HepG2 (cell line): ENCODE measurements around the gene EFNA2. TPM values are rescaled to one million over a fixed set of nuclear protein-coding genes. Genes with fewer than 3 reads are reported as not detected.

Experiments
- ARNT2 ChIP-seq: sonication (generic); formaldehyde crosslinking; IDR thresholded peaks from 2 replicates; pipeline ENCODE4 v1.8.0; 2022; ENCODE audit warnings: mild to moderate bottlenecking, low read depth, missing genetic modification reagents, moderate library complexity
- CBX2 ChIP-seq, 2 experiments: fragments of 200-600 bp in 1 of 2; sonication (generic); formaldehyde crosslinking in 1 of 2; IDR thresholded peaks; 2 replicates each; pipeline versions ENCODE4 v1.7.0 to v1.8.1; 2018 to 2022; ENCODE audit warnings: low read depth in 2 of 2, low read length in 1 of 2, mild to moderate bottlenecking in 1 of 2, missing genetic modification reagents in 1 of 2
- GATAD1 ChIP-seq: IDR thresholded peaks from 2 replicates; pipeline ENCODE4 v1.6.1; 2016; ENCODE audit warnings: missing genetic modification reagents, missing compliant biosample characterization
- GMEB2 ChIP-seq: IDR thresholded peaks from 2 replicates; pipeline ENCODE4 v1.6.1; 2016; ENCODE audit warnings: missing biosample characterization, missing genetic modification reagents, low read depth
- HMG20A ChIP-seq: IDR thresholded peaks from 2 replicates; pipeline ENCODE4 v1.6.1; 2016; ENCODE audit warnings: borderline replicate concordance
- MAFK ChIP-seq, 2 experiments: IDR thresholded peaks in 1 of 2; conservative IDR thresholded peaks in 1 of 2; 2 replicates each; pipeline ENCODE4 v1.6.1; 2011; ENCODE audit warnings: improper control_type of control experiment in 2 of 2, low read length in 2 of 2
- NAIF1 ChIP-seq: sonication (generic); formaldehyde crosslinking; IDR thresholded peaks from 2 replicates; pipeline ENCODE4 v1.5.0; 2020; ENCODE audit warnings: mild to moderate bottlenecking, missing genetic modification reagents, borderline replicate concordance
- NKX3-1 ChIP-seq: sonication (generic); formaldehyde crosslinking; IDR thresholded peaks from 2 replicates; pipeline ENCODE4 v1.5.0; 2020; ENCODE audit warnings: missing genetic modification reagents
- NR2C2 ChIP-seq: sonication (generic); formaldehyde crosslinking; IDR thresholded peaks from 2 replicates; pipeline ENCODE4 v1.4.0; 2020; ENCODE audit warnings: missing genetic modification reagents, mild to moderate bottlenecking, moderate library complexity, borderline replicate concordance
- PHF5A ChIP-seq: IDR thresholded peaks from one replicate; pipeline ENCODE4 v1.6.1; 2018; ENCODE audit warnings: low read depth, missing genetic modification reagents; ENCODE audit not compliant: unreplicated experiment
- PHF8 ChIP-seq: sonication (generic); formaldehyde crosslinking; IDR thresholded peaks from 2 replicates; pipeline ENCODE4 v1.5.0; 2020; ENCODE audit warnings: missing genetic modification reagents
- PRMT3 ChIP-seq: sonication (generic); formaldehyde crosslinking; IDR thresholded peaks from 2 replicates; pipeline ENCODE4 v1.8.1; 2022; ENCODE audit warnings: low read depth, mild to moderate bottlenecking, moderate library complexity, missing genetic modification reagents, borderline replicate concordance
- RCOR2 ChIP-seq: IDR thresholded peaks from 2 replicates; pipeline ENCODE4 v1.6.1; 2016; ENCODE audit warnings: missing biosample characterization, missing genetic modification reagents
- TCF12 ChIP-seq, 2 experiments: fragments of 450-650 bp in 1 of 2; sonication (generic) in 1 of 2; formaldehyde crosslinking in 1 of 2; IDR thresholded peaks; 2 replicates each; pipeline versions ENCODE4 v1.6.1 to v1.8.0; 2017 to 2022; ENCODE audit warnings: antibody characterized with exemption in 1 of 2, mild to moderate bottlenecking in 1 of 2, missing genetic modification reagents in 1 of 2, moderate library complexity in 1 of 2
- ZBTB42 ChIP-seq: sonication (generic); formaldehyde crosslinking; IDR thresholded peaks from 2 replicates; pipeline ENCODE4 v1.5.0; 2020; ENCODE audit warnings: mild to moderate bottlenecking, missing genetic modification reagents
- ZNF350 ChIP-seq: sonication (generic); formaldehyde crosslinking; IDR thresholded peaks from 2 replicates; pipeline ENCODE4 v1.4.0; 2020; ENCODE audit warnings: mild to moderate bottlenecking, low read depth, missing genetic modification reagents, borderline replicate concordance
- ZNF569 ChIP-seq: sonication (generic); formaldehyde crosslinking; IDR thresholded peaks from 2 replicates; pipeline ENCODE4 v1.5.0; 2020; ENCODE audit warnings: mild to moderate bottlenecking, missing genetic modification reagents, moderate library complexity, borderline replicate concordance
- ZNF652 ChIP-seq: IDR thresholded peaks from 2 replicates; pipeline ENCODE4 v1.6.1; 2016; ENCODE audit warnings: low read depth, borderline replicate concordance
- polyA plus RNA-seq, 8 experiments: library from polyadenylated mRNA; depleted of rRNA in 3 of 8; stranded (reverse) in 7 of 8; unstranded in 1 of 8; fragments of >200 nt; fragmentation: Illumina TruSeq in 4 of 8; extraction: Trizol in 4 of 8; gene quantifications; 2 replicates each; pipeline versions ENCODE4 v1.2.1 to v1.2.3, GENCODE V29; 2011 to 2016; ENCODE audit warnings: low read depth in 4 of 8, missing spikeins in 1 of 8, mixed read lengths in 1 of 8; ENCODE audit not compliant: insufficient read depth in 1 of 8
- total RNA-seq, 5 experiments: library from RNA; depleted of rRNA; stranded (reverse); fragments of >200 nt; fragmentation: Illumina TruSeq; extraction: Trizol; gene quantifications; 2 replicates each; pipeline ENCODE4 v1.2.3, GENCODE V29; 2016; ENCODE audit warnings: low read depth in 1 of 5
- TF ChIP-seq, protein P1 (sequence below): sonication (generic); formaldehyde crosslinking; IDR thresholded peaks from 2 replicates; pipeline ENCODE4 v1.9.0; 2022; ENCODE audit warnings: missing genetic modification reagents, mild to moderate bottlenecking, borderline replicate concordance
- TF ChIP-seq, protein P2 (sequence below): IDR thresholded peaks from 2 replicates; pipeline ENCODE4 v1.6.1; 2016; ENCODE audit warnings: mild to moderate bottlenecking, missing biosample characterization, missing genetic modification reagents
- TF ChIP-seq, protein P3 (sequence below): sonication (generic); formaldehyde crosslinking; IDR thresholded peaks from 2 replicates; pipeline ENCODE4 v1.4.0; 2020; ENCODE audit warnings: missing genetic modification reagents

Gene EFNA2
- total and polyA plus RNA-seq, 2 of the 13 experiments (the other 11 are each of a cell fraction or from before 2014, with no cell fraction given), result 6.0 to 9.9 TPM

GRCh38 chr19:1239796-1240737 lies 45.6 kb upstream of the EFNA2 start (continued):
- TF ChIP-seq GATAD1 (CRISPR knock-in tag) (no peak), NAIF1 (CRISPR knock-in tag) (no peak), TCF12 (IDR thresholded peaks at IDR 0.05) (no peak), TCF12 (CRISPR knock-in tag; IDR thresholded peaks at IDR 0.05) (0 out of 2 replicates have a peak, but pooled peaks have one; percentile 28), PRMT3 (CRISPR knock-in tag) (no peak), MAFK (conservative IDR thresholded peaks at IDR 0.05 in 1 of 2, IDR thresholded peaks at IDR 0.05 in 1 of 2; ENCODE audit: low read length in 2 of 2) (no peak), GMEB2 (peak; percentile 29; the same call in 1 of the 2 replicates), NR2C2 (CRISPR knock-in tag) (peak; percentile 64; the same call in 1 of the 2 replicates), CBX2 (IDR thresholded peaks at IDR 0.05; ENCODE audit: low read depth, low read length) (no peak), CBX2 (CRISPR knock-in tag; IDR thresholded peaks at IDR 0.05; ENCODE audit: low read depth) (no peak), ZNF569 (no peak), PHF5A (CRISPR knock-in tag) (no peak), ZBTB42 (CRISPR knock-in tag) (no peak), HMG20A (no peak), NKX3-1 (CRISPR knock-in tag) (no peak), ZNF350 (no peak), ZNF652 (CRISPR knock-in tag) (no peak), PHF8 (CRISPR knock-in tag) (peak; percentile 35; the same call in 1 of the 2 replicates), ARNT2 (CRISPR knock-in tag) (no peak), RCOR2 (CRISPR knock-in tag) (no peak)
- TF ChIP-seq, protein P1, sequence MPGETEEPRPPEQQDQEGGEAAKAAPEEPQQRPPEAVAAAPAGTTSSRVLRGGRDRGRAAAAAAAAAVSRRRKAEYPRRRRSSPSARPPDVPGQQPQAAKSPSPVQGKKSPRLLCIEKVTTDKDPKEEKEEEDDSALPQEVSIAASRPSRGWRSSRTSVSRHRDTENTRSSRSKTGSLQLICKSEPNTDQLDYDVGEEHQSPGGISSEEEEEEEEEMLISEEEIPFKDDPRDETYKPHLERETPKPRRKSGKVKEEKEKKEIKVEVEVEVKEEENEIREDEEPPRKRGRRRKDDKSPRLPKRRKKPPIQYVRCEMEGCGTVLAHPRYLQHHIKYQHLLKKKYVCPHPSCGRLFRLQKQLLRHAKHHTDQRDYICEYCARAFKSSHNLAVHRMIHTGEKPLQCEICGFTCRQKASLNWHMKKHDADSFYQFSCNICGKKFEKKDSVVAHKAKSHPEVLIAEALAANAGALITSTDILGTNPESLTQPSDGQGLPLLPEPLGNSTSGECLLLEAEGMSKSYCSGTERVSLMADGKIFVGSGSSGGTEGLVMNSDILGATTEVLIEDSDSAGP (CRISPR knock-in tag), result peak; percentile 59; the same call in 1 of the 2 replicates
- TF ChIP-seq, protein P2, sequence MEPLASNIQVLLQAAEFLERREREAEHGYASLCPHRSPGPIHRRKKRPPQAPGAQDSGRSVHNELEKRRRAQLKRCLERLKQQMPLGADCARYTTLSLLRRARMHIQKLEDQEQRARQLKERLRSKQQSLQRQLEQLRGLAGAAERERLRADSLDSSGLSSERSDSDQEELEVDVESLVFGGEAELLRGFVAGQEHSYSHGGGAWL (CRISPR knock-in tag), result 0 out of 2 replicates have a peak, but pooled peaks have one; percentile 6
- TF ChIP-seq, protein P3, sequence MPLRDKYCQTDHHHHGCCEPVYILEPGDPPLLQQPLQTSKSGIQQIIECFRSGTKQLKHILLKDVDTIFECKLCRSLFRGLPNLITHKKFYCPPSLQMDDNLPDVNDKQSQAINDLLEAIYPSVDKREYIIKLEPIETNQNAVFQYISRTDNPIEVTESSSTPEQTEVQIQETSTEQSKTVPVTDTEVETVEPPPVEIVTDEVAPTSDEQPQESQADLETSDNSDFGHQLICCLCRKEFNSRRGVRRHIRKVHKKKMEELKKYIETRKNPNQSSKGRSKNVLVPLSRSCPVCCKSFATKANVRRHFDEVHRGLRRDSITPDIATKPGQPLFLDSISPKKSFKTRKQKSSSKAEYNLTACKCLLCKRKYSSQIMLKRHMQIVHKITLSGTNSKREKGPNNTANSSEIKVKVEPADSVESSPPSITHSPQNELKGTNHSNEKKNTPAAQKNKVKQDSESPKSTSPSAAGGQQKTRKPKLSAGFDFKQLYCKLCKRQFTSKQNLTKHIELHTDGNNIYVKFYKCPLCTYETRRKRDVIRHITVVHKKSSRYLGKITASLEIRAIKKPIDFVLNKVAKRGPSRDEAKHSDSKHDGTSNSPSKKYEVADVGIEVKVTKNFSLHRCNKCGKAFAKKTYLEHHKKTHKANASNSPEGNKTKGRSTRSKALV, result no peak
